ENCODE data around the gene CEP70.
"Not testable (repeated sequence)": the region's sequence is repeated elsewhere in the genome, so short reads cannot be mapped to it uniquely, and the experiment has no call there.

The CEP70 gene

GRCh38 chr3:138460536-138461205 lies 133.4 kb downstream of the CEP70 start:
- no peak for DNase-seq
- in situ Hi-C loops (cut with HindIII; ENCODE audit: low pct_ligation_motif_present, low pct_unique_long_range_greater_than_20kb, low sequenced_read_pairs), result no loop called here

GRCh38 chr3:138459619-138460535 lies 134.2 kb downstream of the CEP70 start:
- DNase-seq, result no peak
- in situ Hi-C loops (cut with HindIII; ENCODE audit: low pct_ligation_motif_present, low pct_unique_long_range_greater_than_20kb, low sequenced_read_pairs), result no loop called here

DNA sequence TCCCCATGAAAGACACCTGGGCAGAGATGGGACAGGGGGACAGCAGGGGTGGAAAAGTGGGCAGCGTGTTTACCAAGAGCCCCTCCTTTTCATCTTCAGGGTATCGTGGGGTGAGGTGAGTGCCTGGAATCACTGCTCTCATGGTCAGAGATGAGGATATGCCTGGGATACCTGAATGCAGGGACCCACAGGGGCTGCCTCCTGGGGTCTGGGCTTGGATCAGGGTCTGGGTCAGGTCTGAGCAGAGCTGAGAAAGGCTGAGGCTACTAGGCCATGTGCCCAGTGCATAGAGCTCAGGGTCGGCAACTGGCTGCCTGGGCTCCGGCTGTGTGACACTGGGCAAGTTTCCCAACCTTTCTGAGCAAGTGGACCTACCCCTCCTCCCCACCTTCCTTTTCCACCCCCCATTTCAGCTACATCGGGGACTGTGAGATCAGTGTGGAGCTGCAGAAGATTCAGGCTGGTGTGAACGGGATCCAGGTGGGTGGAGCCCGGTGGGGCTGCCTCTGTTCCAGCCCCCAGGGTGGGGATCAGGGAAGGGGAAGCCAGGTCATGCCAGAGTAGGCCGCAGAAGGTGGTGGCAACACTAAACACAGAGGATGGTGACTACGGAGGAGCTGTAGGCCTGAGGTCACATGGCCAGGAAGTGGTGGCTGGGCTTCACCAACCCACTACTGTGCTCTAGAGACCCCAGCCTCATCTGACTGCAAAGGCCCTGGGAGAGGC lies 135.1 kb downstream of the CEP70 start:
- in situ Hi-C loops (cut with HindIII; ENCODE audit: low pct_ligation_motif_present, low pct_unique_long_range_greater_than_20kb, low sequenced_read_pairs), result no loop called here
- DNase-seq, result no peak

- in situ Hi-C loops (cut with HindIII; ENCODE audit: low pct_ligation_motif_present, low pct_unique_long_range_greater_than_20kb, low sequenced_read_pairs), result no loop called here
- no peak for DNase-seq
Measured at GRCh38 chr3:138457863-138458735, 136.0 kb downstream of the CEP70 start.

DNA sequence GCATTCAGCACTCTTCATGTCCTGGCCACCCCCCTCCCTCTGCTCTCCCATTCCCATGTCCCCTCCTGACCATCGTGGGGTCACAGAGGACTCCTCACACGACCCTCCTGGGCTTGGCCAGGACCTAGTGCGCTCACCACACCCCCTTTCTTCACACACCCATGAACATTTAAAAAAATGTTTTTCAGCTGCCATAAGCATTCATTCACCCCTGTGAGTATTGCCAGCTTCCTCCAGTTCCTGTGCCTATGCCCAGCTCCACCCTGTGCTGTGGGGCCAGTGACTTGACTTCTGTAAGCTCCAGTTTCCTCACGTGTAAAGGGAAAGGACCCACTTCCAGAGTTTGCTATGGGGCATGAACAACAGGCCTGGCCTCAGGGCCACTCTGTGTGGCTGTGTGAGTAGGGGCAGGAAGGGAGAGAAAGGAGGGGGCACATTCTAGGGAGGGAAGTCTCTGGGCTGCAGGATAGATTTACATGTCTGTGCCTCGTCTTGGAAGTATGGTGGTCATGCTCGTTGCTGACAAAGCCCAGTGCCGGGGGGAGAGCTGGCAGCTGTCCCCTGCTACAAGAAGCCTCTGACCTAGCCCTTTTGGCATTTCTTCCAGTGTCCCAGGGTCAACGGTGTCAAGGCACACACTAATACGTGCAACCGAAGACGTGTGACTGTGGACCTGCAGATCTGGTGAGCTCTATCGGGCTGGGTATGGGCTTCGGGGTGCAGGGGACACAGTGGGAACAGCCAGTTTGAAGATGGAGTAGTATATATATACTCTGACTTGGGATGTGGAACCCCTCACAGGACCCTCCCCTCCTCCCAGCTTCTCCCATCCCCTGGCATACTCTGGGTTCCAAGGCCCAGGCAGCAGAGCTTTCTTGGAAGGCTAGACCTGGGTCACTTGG lies 136.8 kb downstream of the CEP70 start:
- in situ Hi-C loops (cut with HindIII; ENCODE audit: low pct_ligation_motif_present, low pct_unique_long_range_greater_than_20kb, low sequenced_read_pairs), result no loop called here
- no peak for DNase-seq

DNA sequence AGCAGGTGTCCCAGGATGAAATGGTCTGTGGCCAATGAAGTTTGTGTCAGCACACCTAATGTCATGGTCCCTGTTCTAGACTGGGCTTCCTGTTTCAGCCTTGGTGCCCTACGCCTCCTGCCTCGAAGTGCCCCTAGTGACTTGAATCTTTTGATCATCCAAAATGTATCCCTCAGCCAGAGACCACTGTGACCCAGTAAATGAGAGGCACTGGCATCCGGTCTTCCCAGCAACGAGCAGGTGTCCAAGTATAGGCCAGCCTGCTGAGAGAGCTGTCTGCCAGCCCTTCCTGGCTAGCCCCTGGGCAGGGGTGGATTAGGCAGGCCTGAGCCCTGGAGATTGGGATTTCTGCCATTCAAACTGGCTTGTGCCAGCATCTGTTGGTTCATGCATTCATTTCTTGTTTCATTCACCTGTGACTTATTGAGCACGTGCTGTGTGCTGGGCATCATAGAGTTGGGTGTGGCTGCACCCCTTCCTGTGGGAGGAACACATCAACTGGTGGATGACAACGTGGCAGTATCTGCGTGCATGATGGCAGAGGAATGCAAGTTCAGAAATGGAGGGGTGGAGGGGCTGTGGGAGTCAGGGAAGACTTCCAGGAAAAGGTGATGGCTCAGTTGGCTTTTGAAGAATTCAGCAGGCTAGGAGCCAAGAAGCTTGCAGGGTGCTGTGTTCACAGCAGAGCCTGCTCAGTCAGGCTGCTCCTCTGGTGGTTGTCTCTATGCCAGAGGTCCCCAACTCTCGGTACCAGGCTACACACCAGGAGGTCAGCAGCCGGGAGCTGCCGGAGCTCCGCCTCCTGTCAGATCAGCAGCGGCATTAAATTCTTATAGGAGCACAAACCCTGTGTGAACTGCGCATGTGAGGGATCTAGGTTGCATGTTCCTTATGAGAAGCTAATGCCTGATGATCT lies 138.0 kb downstream of the CEP70 start:
- in situ Hi-C loops (cut with HindIII; ENCODE audit: low pct_ligation_motif_present, low pct_unique_long_range_greater_than_20kb, low sequenced_read_pairs), result no loop called here
- no peak for DNase-seq

DNA sequence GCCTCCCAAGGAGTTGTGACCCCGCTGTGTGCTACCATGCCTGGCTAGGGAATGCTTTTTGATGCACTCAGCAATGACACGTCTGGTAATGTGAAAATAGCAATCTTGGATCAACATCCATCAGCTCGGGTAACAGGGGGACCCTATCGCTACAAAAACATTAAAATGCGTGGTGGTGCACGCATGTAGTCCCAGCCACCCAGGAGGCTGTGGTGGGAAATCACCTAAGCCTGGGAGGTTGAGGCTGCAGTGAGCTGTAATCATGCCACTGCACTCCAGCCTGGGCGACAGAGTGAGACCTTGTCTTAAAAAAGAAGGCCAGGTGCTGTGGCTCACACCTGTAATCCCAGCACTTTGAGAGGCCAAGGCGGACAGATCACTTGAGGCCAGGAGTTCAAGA lies 140.1 kb downstream of the CEP70 start:
- DNase-seq; in situ Hi-C loops (cut with HindIII; ENCODE audit: low pct_ligation_motif_present, low pct_unique_long_range_greater_than_20kb, low sequenced_read_pairs): not testable (repeated sequence)

DNA sequence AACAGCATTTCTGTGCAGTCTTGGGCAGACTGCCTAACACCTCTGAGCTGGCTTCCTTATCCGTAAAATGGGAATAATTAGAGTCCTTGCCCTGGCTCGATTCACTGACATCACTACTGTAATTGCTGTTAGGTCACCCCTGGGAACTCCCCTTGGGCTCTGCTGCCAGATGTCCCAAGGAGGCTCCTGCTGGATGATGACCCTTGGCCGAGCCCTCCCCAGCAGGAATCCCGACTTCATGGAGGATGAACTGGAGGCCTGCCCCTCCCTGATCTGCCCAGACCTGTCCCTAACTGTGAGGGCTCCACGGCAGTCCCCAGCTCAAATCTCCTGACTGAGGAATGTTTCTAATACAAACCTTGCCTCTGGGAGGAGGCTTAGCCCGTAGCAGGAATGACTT lies 141.6 kb downstream of the CEP70 start:
- in situ Hi-C loops (cut with HindIII; ENCODE audit: low pct_ligation_motif_present, low pct_unique_long_range_greater_than_20kb, low sequenced_read_pairs), result no loop called here
- DNase-seq, result no peak

DNA sequence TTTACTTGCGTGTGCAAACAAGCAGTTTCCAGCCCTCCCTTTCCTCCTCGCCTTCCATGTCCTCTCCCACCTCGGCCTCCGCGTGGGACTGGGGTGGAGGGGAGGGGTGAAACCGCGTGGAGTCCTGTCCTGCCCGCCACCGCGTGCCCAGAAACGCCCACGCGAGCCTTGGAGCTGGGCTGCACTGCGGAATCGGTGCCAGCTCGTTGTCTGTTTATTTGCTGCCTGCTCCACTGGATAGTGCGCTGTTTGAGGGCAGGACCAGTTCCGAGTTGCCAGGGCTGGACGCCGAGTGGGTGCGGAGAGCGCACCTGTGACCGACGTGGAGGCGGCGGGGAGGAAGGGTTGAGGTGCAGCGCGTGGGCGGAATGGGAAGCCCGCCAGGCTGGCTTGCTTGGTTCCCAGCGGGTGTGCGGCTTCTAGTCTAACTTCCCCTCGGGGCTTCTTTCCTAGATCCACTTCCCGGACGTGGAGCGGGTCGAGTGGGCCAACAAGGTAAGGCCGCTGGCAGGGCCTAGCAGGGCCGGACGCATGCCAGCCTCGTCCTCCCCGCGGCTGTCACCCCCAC lies 142.4 kb downstream of the CEP70 start:
- in situ Hi-C loops (cut with HindIII; ENCODE audit: low pct_ligation_motif_present, low pct_unique_long_range_greater_than_20kb, low sequenced_read_pairs), result no loop called here
- DNase-seq, result no peak

GRCh38 chr3:138450704-138451424 lies 143.2 kb downstream of the CEP70 start:
- DNase-seq, result no peak
- in situ Hi-C loops (cut with HindIII; ENCODE audit: low pct_ligation_motif_present, low pct_unique_long_range_greater_than_20kb, low sequenced_read_pairs), result no loop called here

GRCh38 chr3:138450181-138450580 lies 143.9 kb downstream of the CEP70 start:
- DNase-seq, result no peak
- in situ Hi-C loops (cut with HindIII; ENCODE audit: low pct_ligation_motif_present, low pct_unique_long_range_greater_than_20kb, low sequenced_read_pairs), result no loop called here

DNA sequence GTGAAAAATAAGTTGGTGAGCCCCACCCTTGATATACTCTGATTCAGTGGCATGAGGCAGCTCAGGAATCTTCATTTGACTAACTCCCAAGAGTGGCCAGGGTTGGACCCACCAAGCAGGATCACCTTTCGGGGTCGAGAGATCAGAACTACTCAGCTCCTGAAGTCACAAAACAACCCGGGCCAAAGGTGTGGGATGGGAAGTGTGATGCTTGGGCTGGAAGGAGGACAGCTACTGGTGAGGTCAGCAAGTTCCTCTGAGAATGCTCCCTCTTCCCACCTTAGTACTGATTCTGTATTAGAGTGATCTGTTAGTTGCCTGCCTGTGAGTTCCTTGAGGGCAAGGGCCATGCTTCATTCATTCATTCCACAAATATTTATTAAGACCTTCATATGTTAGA lies 144.6 kb downstream of the CEP70 start:
- in situ Hi-C loops (cut with HindIII; ENCODE audit: low pct_ligation_motif_present, low pct_unique_long_range_greater_than_20kb, low sequenced_read_pairs), result no loop called here
- DNase-seq, result no peak

GRCh38 chr3:138448631-138449030 lies 145.4 kb downstream of the CEP70 start:
- in situ Hi-C loops (cut with HindIII; ENCODE audit: low pct_ligation_motif_present, low pct_unique_long_range_greater_than_20kb, low sequenced_read_pairs), result no loop called here

GRCh38 chr3:138445654-138446053 lies 148.4 kb downstream of the CEP70 start:
- in situ Hi-C loops (cut with HindIII; ENCODE audit: low pct_ligation_motif_present, low pct_unique_long_range_greater_than_20kb, low sequenced_read_pairs), result no loop called here
- DNase-seq, result no peak

More at GRCh38 chr3:138448631-138449030, 145.4 kb downstream of the CEP70 start:
- no peak for DNase-seq

DNA sequence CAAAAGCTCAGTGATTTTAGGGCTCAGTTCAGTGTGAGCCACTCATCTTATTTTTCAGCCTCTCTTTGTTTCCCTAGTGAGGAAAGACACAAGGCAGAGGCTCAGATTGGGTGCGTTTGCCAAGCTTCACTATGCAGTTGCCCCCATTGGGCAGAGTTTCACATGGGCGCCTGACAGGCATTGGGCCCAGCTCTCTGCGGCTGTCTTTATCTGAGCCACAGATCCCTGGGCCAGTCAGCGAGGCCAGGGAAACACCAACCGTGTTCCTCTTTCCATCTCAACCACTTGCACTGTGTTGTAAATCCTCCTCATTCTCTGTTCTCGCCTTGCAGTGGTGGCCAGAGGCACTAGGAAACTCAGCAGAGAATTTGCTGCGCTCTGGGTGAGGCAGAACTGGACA lies 148.8 kb downstream of the CEP70 start:
- DNase-seq, result no peak
- in situ Hi-C loops (cut with HindIII; ENCODE audit: low pct_ligation_motif_present, low pct_unique_long_range_greater_than_20kb, low sequenced_read_pairs), result no loop called here

Data from ACHN (cell line).